ENCODE data around the gene CDPF1. TPM values are rescaled to one million over a fixed set of nuclear protein-coding genes. Genes with fewer than 3 reads are reported as not detected.
A peak's percentile ranks its signal among the peaks of the same experiment; 100 is the strongest.

Gene CDPF1
- total and polyA plus RNA-seq, 2 of the 13 experiments (the other 11 are each of a cell fraction or from before 2014, with no cell fraction given): 5.2 to 8.1 TPM

DNA sequence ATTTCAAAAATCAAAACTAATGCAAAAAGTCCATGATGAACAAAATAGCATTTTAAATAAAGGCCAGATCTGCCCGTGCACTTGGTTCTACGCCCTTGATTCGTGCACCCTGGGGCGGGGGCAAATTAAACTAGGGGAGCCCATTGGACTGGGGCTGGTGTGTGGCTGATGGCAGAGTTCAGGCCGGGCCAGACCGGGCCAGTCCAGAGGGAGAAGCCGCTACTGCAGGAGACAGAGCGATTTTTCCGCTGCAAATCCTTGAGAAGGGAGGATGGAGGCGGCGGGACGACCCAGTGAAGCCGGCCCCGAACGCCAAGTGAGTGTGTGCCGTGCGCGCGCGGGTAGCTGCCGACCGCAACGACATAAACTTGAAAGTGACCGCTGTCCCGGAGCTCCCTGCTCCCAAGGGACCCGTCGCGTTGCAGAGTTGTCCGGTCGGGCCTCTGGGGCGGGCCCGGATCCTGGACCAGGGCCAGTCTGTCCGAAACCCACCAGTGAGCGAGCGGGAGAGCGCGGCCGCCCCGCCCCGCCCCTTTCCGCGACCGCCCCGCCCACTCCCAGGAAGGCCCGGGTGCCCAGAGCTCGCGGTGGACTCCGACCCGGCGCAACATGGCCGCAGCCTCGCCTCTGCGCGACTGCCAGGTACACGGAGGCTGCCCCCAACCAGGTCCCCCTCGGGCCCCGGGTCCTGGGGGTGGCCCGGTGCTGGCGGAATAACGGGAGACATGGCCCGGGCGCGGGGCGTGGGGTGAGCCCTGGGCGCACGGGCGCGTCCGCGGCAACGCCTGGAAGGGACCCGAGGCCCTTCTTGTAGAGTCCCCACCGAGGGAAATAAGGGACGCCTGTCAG lies 17.6 kb upstream of the CDPF1 start, which contains the start of gene TTC38 (continued):
- TF ChIP-seq, protein P1, sequence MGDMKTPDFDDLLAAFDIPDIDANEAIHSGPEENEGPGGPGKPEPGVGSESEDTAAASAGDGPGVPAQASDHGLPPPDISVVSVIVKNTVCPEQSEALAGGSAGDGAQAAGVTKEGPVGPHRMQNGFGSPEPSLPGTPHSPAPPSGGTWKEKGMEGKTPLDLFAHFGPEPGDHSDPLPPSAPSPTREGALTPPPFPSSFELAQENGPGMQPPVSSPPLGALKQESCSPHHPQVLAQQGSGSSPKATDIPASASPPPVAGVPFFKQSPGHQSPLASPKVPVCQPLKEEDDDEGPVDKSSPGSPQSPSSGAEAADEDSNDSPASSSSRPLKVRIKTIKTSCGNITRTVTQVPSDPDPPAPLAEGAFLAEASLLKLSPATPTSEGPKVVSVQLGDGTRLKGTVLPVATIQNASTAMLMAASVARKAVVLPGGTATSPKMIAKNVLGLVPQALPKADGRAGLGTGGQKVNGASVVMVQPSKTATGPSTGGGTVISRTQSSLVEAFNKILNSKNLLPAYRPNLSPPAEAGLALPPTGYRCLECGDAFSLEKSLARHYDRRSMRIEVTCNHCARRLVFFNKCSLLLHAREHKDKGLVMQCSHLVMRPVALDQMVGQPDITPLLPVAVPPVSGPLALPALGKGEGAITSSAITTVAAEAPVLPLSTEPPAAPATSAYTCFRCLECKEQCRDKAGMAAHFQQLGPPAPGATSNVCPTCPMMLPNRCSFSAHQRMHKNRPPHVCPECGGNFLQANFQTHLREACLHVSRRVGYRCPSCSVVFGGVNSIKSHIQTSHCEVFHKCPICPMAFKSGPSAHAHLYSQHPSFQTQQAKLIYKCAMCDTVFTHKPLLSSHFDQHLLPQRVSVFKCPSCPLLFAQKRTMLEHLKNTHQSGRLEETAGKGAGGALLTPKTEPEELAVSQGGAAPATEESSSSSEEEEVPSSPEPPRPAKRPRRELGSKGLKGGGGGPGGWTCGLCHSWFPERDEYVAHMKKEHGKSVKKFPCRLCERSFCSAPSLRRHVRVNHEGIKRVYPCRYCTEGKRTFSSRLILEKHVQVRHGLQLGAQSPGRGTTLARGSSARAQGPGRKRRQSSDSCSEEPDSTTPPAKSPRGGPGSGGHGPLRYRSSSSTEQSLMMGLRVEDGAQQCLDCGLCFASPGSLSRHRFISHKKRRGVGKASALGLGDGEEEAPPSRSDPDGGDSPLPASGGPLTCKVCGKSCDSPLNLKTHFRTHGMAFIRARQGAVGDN (CRISPR knock-in tag; IDR thresholded peaks at IDR 0.05): peak; percentile 70
- TF ChIP-seq AGO2 (optimal IDR thresholded peaks at IDR 0.05; ENCODE audit: low read depth, low read length) (peak; percentile 66), ZNF484 (CRISPR knock-in tag; IDR thresholded peaks at IDR 0.05; ENCODE audit: borderline replicate concordance, low read depth) (no peak), KLF11 (CRISPR knock-in tag; IDR thresholded peaks at IDR 0.05) (0 out of 2 replicates have a peak, but pooled peaks have one; percentile 58), ZNF121 (CRISPR knock-in tag; IDR thresholded peaks at IDR 0.05) (peak; percentile 75; the same call in 1 of the 2 replicates), ZNF510 (CRISPR knock-in tag; IDR thresholded peaks at IDR 0.05; ENCODE audit: low read depth) (no peak), ZNF766 (CRISPR knock-in tag; IDR thresholded peaks at IDR 0.05; ENCODE audit: borderline replicate concordance) (peak; percentile 4; the same call in 1 of the 2 replicates), NFYB (CRISPR knock-in tag; IDR thresholded peaks at IDR 0.05) (peak; percentile 54), CHCHD3 (CRISPR knock-in tag; IDR thresholded peaks at IDR 0.05) (peak; percentile 38; the same call in 1 of the 2 replicates), ASH2L (IDR thresholded peaks at IDR 0.05; ENCODE audit: insufficient read length, low read depth, low read length) (peak; percentile 66), ZBTB8A (CRISPR knock-in tag; IDR thresholded peaks at IDR 0.05; ENCODE audit: borderline replicate concordance, low read depth) (no peak), ZNF772 (CRISPR knock-in tag; IDR thresholded peaks at IDR 0.05) (peak; percentile 55; the same call in 1 of the 2 replicates), ZMYM2 (CRISPR knock-in tag; IDR thresholded peaks at IDR 0.05) (no peak), NR3C1 (CRISPR knock-in tag; IDR thresholded peaks at IDR 0.05) (no peak), MTF2 (CRISPR knock-in tag; IDR thresholded peaks at IDR 0.05; ENCODE audit: borderline replicate concordance) (no peak), GATAD1 (CRISPR knock-in tag; IDR thresholded peaks at IDR 0.05) (peak; percentile 54; the same call in 1 of the 2 replicates), NR2F2 (IDR thresholded peaks at IDR 0.05; ENCODE audit: borderline replicate concordance, low read depth) (no peak)
- TF ChIP-seq, protein P2, sequence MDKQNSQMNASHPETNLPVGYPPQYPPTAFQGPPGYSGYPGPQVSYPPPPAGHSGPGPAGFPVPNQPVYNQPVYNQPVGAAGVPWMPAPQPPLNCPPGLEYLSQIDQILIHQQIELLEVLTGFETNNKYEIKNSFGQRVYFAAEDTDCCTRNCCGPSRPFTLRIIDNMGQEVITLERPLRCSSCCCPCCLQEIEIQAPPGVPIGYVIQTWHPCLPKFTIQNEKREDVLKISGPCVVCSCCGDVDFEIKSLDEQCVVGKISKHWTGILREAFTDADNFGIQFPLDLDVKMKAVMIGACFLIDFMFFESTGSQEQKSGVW (CRISPR knock-in tag; IDR thresholded peaks at IDR 0.05; ENCODE audit: borderline replicate concordance): no peak
- TF ChIP-seq, protein P3, sequence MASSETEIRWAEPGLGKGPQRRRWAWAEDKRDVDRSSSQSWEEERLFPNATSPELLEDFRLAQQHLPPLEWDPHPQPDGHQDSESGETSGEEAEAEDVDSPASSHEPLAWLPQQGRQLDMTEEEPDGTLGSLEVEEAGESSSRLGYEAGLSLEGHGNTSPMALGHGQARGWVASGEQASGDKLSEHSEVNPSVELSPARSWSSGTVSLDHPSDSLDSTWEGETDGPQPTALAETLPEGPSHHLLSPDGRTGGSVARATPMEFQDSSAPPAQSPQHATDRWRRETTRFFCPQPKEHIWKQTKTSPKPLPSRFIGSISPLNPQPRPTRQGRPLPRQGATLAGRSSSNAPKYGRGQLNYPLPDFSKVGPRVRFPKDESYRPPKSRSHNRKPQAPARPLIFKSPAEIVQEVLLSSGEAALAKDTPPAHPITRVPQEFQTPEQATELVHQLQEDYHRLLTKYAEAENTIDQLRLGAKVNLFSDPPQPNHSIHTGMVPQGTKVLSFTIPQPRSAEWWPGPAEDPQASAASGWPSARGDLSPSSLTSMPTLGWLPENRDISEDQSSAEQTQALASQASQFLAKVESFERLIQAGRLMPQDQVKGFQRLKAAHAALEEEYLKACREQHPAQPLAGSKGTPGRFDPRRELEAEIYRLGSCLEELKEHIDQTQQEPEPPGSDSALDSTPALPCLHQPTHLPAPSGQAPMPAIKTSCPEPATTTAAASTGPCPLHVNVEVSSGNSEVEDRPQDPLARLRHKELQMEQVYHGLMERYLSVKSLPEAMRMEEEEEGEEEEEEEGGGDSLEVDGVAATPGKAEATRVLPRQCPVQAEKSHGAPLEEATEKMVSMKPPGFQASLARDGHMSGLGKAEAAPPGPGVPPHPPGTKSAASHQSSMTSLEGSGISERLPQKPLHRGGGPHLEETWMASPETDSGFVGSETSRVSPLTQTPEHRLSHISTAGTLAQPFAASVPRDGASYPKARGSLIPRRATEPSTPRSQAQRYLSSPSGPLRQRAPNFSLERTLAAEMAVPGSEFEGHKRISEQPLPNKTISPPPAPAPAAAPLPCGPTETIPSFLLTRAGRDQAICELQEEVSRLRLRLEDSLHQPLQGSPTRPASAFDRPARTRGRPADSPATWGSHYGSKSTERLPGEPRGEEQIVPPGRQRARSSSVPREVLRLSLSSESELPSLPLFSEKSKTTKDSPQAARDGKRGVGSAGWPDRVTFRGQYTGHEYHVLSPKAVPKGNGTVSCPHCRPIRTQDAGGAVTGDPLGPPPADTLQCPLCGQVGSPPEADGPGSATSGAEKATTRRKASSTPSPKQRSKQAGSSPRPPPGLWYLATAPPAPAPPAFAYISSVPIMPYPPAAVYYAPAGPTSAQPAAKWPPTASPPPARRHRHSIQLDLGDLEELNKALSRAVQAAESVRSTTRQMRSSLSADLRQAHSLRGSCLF (CRISPR knock-in tag; IDR thresholded peaks at IDR 0.05; ENCODE audit: borderline replicate concordance): no peak

Data from HepG2 (cell line).